GM21786 (cell line): ENCODE results near the gene MEIS2.

ENCODE experiments used
- ATAC-seq: cut with Tn5 transposase; IDR thresholded peaks from one replicate; pipeline ENCODE4 v1.9.1; 2021; ENCODE audit not compliant: unreplicated experiment

MEIS2 gene

GRCh38 chr15:36938131-36938530, 162.2 kb downstream of the MEIS2 start:
- no peak for ATAC-seq

GRCh38 chr15:36936613-36937012, 163.7 kb downstream of the MEIS2 start:
- ATAC-seq: no peak

- ATAC-seq: no peak
Measured at GRCh38 chr15:36933255-36933990, 166.9 kb downstream of the MEIS2 start.

- no peak for ATAC-seq
Measured at GRCh38 chr15:36932070-36932469, 168.3 kb downstream of the MEIS2 start.

GRCh38 chr15:36931434-36931833, 168.9 kb downstream of the MEIS2 start:
- ATAC-seq: no peak

- no peak for ATAC-seq
Measured at GRCh38 chr15:36926427-36926825, 173.9 kb downstream of the MEIS2 start.

GRCh38 chr15:36925653-36926426, 174.5 kb downstream of the MEIS2 start:
- no peak for ATAC-seq

GRCh38 chr15:36925049-36925448, 175.3 kb downstream of the MEIS2 start:
- no peak for ATAC-seq

GRCh38 chr15:36924034-36924433, 176.3 kb downstream of the MEIS2 start:
- ATAC-seq: no peak

GRCh38 chr15:36921484-36922091, 178.8 kb downstream of the MEIS2 start:
- ATAC-seq: no peak

GRCh38 chr15:36917411-36918267, 182.7 kb downstream of the MEIS2 start:
- ATAC-seq: no peak

- ATAC-seq: no peak
Measured at GRCh38 chr15:36914960-36915808, 185.2 kb downstream of the MEIS2 start.

- ATAC-seq: no peak
Measured at GRCh38 chr15:36914466-36914865, 185.9 kb downstream of the MEIS2 start.

GRCh38 chr15:36912311-36912712, 188.0 kb downstream of the MEIS2 start:
- no peak for ATAC-seq

- no peak for ATAC-seq
Measured at GRCh38 chr15:36911322-36911944, 188.9 kb downstream of the MEIS2 start.

- no peak for ATAC-seq
Measured at GRCh38 chr15:36908991-36909390, 191.4 kb downstream of the MEIS2 start.

GRCh38 chr15:36907295-36907694, 193.1 kb downstream of the MEIS2 start:
- ATAC-seq: no peak

GRCh38 chr15:36905908-36906307, 194.4 kb downstream of the MEIS2 start:
- ATAC-seq: no peak

GRCh38 chr15:36904715-36905114, 195.6 kb downstream of the MEIS2 start:
- ATAC-seq: no peak
